Mammary epithelial cell (primary cell): ENCODE data around the gene SLC44A1.

Source experiments
- EZH2 ChIP-seq: IDR thresholded peaks from 2 replicates; pipeline ENCODE4 v1.6.1; 2012; ENCODE audit warnings: low read length, inconsistent platforms, borderline replicate concordance
- TF ChIP-seq, protein P1 (sequence below), 2 donors: IDR thresholded peaks in 1 of 2; conservative IDR thresholded peaks in 1 of 2; 2 replicates each; pipeline ENCODE4 v1.5.1; 2011 to 2012; ENCODE audit warnings: inconsistent platforms in 2 of 2, low read length in 2 of 2, mild to moderate bottlenecking in 2 of 2, control low read depth in 1 of 2, low read depth in 1 of 2; ENCODE audit not compliant: insufficient read depth in 1 of 2; ENCODE audit errors: extremely low read depth in 1 of 2

DNA sequence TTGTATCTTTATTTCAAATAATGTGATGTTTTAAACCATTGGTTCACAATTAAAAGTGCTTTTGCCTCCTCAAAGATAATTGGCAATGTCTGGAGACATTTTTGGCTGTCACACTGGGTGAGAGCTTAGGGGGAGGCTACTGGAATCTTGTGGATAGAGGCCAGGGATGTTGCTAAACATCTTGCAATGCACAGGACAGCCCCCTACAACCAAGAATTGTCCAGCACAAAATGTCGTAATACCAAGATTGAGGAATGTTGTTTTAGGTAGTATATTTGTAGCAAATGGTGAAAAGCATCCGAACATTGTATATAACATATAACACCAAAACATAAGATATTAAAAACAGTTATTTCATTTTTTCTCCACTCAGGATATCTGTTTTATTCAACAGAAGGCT, 99.8 kb downstream of the SLC44A1 start:
- TF ChIP-seq EZH2 = no peak
- TF ChIP-seq, protein P1, sequence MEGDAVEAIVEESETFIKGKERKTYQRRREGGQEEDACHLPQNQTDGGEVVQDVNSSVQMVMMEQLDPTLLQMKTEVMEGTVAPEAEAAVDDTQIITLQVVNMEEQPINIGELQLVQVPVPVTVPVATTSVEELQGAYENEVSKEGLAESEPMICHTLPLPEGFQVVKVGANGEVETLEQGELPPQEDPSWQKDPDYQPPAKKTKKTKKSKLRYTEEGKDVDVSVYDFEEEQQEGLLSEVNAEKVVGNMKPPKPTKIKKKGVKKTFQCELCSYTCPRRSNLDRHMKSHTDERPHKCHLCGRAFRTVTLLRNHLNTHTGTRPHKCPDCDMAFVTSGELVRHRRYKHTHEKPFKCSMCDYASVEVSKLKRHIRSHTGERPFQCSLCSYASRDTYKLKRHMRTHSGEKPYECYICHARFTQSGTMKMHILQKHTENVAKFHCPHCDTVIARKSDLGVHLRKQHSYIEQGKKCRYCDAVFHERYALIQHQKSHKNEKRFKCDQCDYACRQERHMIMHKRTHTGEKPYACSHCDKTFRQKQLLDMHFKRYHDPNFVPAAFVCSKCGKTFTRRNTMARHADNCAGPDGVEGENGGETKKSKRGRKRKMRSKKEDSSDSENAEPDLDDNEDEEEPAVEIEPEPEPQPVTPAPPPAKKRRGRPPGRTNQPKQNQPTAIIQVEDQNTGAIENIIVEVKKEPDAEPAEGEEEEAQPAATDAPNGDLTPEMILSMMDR (conservative IDR thresholded peaks at IDR 0.05 in 1 of 2, IDR thresholded peaks at IDR 0.05 in 1 of 2; ENCODE audit: extremely low read depth in 1 of 2, insufficient read depth in 1 of 2, low read depth in 1 of 2, low read length in 2 of 2) = no peak
